Testis (tissue), 2 donors: Measurements from ENCODE around the gene PCSK5.

ENCODE experiments used
- POLR2A ChIP-seq: fragments of 450-650 bp; IDR thresholded peaks from one replicate; pipeline ENCODE4 v1.6.1; 2017; ENCODE audit warnings: antibody characterized with exemption, mild to moderate bottlenecking, moderate library complexity
- TF ChIP-seq, protein P1 (sequence below), 3 experiments: fragments of 450-650 bp in 2 of 3; fragments of 200-600 bp in 1 of 3; sonication (generic) in 1 of 3; IDR thresholded peaks; one replicate each; pipeline ENCODE4 v1.5.1; 2016 to 2019; ENCODE audit warnings: antibody characterized with exemption in 3 of 3, mild to moderate bottlenecking in 2 of 3, moderate library complexity in 1 of 3

- TF ChIP-seq, protein P1, sequence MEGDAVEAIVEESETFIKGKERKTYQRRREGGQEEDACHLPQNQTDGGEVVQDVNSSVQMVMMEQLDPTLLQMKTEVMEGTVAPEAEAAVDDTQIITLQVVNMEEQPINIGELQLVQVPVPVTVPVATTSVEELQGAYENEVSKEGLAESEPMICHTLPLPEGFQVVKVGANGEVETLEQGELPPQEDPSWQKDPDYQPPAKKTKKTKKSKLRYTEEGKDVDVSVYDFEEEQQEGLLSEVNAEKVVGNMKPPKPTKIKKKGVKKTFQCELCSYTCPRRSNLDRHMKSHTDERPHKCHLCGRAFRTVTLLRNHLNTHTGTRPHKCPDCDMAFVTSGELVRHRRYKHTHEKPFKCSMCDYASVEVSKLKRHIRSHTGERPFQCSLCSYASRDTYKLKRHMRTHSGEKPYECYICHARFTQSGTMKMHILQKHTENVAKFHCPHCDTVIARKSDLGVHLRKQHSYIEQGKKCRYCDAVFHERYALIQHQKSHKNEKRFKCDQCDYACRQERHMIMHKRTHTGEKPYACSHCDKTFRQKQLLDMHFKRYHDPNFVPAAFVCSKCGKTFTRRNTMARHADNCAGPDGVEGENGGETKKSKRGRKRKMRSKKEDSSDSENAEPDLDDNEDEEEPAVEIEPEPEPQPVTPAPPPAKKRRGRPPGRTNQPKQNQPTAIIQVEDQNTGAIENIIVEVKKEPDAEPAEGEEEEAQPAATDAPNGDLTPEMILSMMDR (IDR thresholded peaks at IDR 0.05), result no peak
- no peak for TF ChIP-seq POLR2A
These were observed 285.7 kb downstream of the PCSK5 start for GRCh38 chr9:76176171-76176570.
